ENCODE measurements around the gene FAM135A. TPM values are rescaled to one million over a fixed set of nuclear protein-coding genes. Genes with fewer than 3 reads are reported as not detected.

FAM135A gene
- polyA plus RNA-seq, 2 of the 4 experiments (the other 2 are of a cell fraction): 11.3 to 33.6 TPM

DNA sequence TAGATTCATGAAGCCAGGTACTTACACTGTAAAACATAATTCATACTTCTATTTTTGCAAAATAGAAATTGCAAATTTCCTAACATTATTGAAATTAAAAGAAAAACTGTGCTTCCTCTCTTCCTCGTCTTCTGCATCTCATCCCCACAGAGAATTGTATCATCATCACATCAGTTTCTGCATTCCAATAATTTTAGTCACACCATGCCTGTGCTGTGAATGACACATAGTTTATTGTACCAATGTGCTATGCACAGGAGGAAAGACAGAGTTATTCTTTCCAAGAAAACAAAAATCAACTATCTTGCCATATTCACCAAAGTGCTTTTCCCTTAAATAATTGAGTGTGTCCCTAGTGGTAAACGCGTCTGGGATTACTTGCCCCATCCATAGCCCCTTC lies 38.1 kb upstream of the FAM135A start (continued):
- TF ChIP-seq NFE2L2 (conservative IDR thresholded peaks at IDR 0.05; ENCODE audit: low read length): no peak

DNA sequence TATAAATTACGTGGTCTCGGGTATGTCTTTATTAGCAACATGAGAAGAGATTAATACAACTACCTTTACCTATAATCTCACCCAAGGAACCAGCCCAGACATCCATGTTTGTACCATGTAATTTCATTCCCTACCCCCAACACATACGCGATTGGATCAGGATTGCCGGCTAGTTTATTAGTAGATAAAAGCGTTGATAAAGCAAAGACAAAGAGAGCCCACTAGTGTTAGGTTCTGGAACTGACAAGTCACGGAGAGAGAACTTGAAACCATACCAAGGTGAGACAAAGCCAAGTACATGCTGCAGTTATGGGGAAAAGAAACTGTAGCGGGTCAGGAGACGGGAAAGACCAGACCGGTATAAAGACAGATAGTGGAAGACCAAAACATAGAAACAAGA lies 37.4 kb upstream of the FAM135A start:
- H3K27ac ChIP-seq: peak overlapping the region; percentile 16 to 42; a peak in 1 of 6 replicates
- ChIA-PET POLR2A (no interaction called here), CTCF (no interaction called here)
- H3K4me1 ChIP-seq: peaks cover 24% of the 10 kb centered on the region
- no peak overlapping the region for H3K4me3 ChIP-seq
- ATAC-seq: no peak
- DNase-seq (ENCODE audit: low read depth in 1 of 2, low spot score in 1 of 2): peak in 1 of 2 experiments; percentile 22
- H3K4me2 ChIP-seq: no peak overlapping the region; the same call in 2 of the 3 replicates
- WGBS (ENCODE audit: missing lambda C conversion rate): 90% methylated on average over 10 of the region's 10 CpGs
- no peaks in the 10 kb centered on the region for H3K9me3 ChIP-seq
- FAIRE-seq: no peak
- TF ChIP-seq, protein P1, sequence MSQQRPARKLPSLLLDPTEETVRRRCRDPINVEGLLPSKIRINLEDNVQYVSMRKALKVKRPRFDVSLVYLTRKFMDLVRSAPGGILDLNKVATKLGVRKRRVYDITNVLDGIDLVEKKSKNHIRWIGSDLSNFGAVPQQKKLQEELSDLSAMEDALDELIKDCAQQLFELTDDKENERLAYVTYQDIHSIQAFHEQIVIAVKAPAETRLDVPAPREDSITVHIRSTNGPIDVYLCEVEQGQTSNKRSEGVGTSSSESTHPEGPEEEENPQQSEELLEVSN (IDR thresholded peaks at IDR 0.05; ENCODE audit: borderline replicate concordance, low read depth): no peak
- TF ChIP-seq JUNB (IDR thresholded peaks at IDR 0.05): no peak
- no peak for TF ChIP-seq ZNF302 (CRISPR knock-in tag; IDR thresholded peaks at IDR 0.05)
- no peak for TF ChIP-seq KDM1A (IDR thresholded peaks at IDR 0.05; ENCODE audit: low read depth)
- no peak for TF ChIP-seq EHF (CRISPR knock-in tag; IDR thresholded peaks at IDR 0.05)
- no peak for TF ChIP-seq CHD4 (IDR thresholded peaks at IDR 0.05; ENCODE audit: borderline replicate concordance)

DNA sequence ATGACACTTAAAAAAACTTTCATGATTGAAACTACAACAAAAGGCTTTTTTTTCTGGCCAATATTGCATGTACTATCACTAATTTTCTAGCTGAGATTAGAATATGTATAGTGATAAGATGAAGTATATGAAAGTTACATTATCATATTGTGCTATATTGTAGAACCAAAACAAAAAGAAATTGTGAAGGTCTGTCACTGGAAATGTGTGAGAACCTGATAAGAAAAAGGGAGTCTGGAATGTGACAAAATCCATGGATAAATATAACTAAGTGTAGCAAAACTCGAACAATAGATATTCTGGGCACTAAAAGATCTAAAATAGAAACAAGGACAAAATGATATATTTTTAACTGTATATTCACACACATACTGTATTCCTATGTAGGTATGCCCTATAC lies 36.7 kb upstream of the FAM135A start:
- peaks cover 20% of the 10 kb centered on the region for H3K4me1 ChIP-seq
- no peak overlapping the region for H3K4me3 ChIP-seq
- TF ChIP-seq RAD21 (conservative IDR thresholded peaks at IDR 0.05 in 1 of 2, IDR thresholded peaks at IDR 0.05 in 1 of 2) (no peak), HDAC2 (IDR thresholded peaks at IDR 0.05) (no peak), POLR2A (IDR thresholded peaks at IDR 0.05; ENCODE audit: low read length) (no peak)
- TF ChIP-seq, protein P2, sequence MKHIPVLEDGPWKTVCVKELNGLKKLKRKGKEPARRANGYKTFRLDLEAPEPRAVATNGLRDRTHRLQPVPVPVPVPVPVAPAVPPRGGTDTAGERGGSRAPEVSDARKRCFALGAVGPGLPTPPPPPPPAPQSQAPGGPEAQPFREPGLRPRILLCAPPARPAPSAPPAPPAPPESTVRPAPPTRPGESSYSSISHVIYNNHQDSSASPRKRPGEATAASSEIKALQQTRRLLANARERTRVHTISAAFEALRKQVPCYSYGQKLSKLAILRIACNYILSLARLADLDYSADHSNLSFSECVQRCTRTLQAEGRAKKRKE (CRISPR knock-in tag; IDR thresholded peaks at IDR 0.05; ENCODE audit: low read depth): no peak
- TF ChIP-seq, protein P3, sequence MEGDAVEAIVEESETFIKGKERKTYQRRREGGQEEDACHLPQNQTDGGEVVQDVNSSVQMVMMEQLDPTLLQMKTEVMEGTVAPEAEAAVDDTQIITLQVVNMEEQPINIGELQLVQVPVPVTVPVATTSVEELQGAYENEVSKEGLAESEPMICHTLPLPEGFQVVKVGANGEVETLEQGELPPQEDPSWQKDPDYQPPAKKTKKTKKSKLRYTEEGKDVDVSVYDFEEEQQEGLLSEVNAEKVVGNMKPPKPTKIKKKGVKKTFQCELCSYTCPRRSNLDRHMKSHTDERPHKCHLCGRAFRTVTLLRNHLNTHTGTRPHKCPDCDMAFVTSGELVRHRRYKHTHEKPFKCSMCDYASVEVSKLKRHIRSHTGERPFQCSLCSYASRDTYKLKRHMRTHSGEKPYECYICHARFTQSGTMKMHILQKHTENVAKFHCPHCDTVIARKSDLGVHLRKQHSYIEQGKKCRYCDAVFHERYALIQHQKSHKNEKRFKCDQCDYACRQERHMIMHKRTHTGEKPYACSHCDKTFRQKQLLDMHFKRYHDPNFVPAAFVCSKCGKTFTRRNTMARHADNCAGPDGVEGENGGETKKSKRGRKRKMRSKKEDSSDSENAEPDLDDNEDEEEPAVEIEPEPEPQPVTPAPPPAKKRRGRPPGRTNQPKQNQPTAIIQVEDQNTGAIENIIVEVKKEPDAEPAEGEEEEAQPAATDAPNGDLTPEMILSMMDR (IDR thresholded peaks at IDR 0.05): no peak
- ATAC-seq (no peak), FAIRE-seq (no peak), DNase-seq (ENCODE audit: low read depth in 1 of 2, low spot score in 1 of 2) (no peak)
- ChIA-PET CTCF (interaction anchor here (0.9 kb wide), 1 partner anchor 36 kb away, joined by 3 read pairs; the partner anchor contains the start of gene FAM135A), POLR2A (no interaction called here)
- H3K4me2 ChIP-seq: no peak overlapping the region
- H3K27ac ChIP-seq: no peak overlapping the region
- no peaks in the 10 kb centered on the region for H3K9me3 ChIP-seq
- 82% methylated on average over 1 of the region's 1 CpG for WGBS (ENCODE audit: missing lambda C conversion rate)

DNA sequence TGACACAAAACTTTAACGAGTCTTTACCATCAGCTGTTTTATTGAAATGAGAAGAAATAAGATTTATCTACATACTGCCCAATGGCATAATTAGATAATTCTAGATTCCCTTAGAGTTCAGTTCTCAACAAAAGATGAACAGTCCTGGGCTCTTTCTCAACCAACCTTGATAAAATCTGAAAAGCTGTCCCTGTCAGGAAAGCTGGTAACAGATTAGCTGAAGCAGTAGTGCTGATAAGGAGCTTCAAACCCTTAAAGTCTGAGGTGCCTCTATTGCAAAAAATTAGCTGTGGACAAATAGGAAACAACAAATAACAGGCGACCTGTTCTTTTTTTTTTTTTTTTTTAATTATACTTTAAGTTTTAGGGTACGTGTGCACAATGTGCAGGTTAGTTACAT lies 35.9 kb upstream of the FAM135A start:
- Histone ChIP-seq H3K4me3 (no peak overlapping the region), H3K4me1 (peaks cover 17% of the 10 kb centered on the region), H3K4me2 (no peak overlapping the region), H3K27ac (no peak overlapping the region), H3K9me3 (no peaks in the 10 kb centered on the region)
- CTCF ChIA-PET: interaction anchor here (0.9 kb wide), 1 partner anchor 36 kb away, joined by 3 read pairs; the partner anchor contains the start of gene FAM135A
- ATAC-seq (no peak), DNase-seq (ENCODE audit: low read depth in 1 of 2, low spot score in 1 of 2) (no peak), FAIRE-seq (no peak)
- POLR2A ChIA-PET: interaction anchor here (0.7 kb wide), 1 partner anchor 36 kb away, joined by 3 read pairs; the partner anchor contains the start of gene FAM135A
- TF ChIP-seq KDM5A (IDR thresholded peaks at IDR 0.05): no peak
- no peak for TF ChIP-seq ZC3H11A (IDR thresholded peaks at IDR 0.05)
- TF ChIP-seq EHF (CRISPR knock-in tag; IDR thresholded peaks at IDR 0.05): no peak
- TF ChIP-seq, protein P4, sequence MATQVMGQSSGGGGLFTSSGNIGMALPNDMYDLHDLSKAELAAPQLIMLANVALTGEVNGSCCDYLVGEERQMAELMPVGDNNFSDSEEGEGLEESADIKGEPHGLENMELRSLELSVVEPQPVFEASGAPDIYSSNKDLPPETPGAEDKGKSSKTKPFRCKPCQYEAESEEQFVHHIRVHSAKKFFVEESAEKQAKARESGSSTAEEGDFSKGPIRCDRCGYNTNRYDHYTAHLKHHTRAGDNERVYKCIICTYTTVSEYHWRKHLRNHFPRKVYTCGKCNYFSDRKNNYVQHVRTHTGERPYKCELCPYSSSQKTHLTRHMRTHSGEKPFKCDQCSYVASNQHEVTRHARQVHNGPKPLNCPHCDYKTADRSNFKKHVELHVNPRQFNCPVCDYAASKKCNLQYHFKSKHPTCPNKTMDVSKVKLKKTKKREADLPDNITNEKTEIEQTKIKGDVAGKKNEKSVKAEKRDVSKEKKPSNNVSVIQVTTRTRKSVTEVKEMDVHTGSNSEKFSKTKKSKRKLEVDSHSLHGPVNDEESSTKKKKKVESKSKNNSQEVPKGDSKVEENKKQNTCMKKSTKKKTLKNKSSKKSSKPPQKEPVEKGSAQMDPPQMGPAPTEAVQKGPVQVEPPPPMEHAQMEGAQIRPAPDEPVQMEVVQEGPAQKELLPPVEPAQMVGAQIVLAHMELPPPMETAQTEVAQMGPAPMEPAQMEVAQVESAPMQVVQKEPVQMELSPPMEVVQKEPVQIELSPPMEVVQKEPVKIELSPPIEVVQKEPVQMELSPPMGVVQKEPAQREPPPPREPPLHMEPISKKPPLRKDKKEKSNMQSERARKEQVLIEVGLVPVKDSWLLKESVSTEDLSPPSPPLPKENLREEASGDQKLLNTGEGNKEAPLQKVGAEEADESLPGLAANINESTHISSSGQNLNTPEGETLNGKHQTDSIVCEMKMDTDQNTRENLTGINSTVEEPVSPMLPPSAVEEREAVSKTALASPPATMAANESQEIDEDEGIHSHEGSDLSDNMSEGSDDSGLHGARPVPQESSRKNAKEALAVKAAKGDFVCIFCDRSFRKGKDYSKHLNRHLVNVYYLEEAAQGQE (IDR thresholded peaks at IDR 0.05): no peak
- TF ChIP-seq MAFK (IDR thresholded peaks at IDR 0.05; ENCODE audit: partially characterized antibody): no peak
- no peak for TF ChIP-seq EHMT2 (IDR thresholded peaks at IDR 0.05; ENCODE audit: low read depth)
- TF ChIP-seq, protein P5, sequence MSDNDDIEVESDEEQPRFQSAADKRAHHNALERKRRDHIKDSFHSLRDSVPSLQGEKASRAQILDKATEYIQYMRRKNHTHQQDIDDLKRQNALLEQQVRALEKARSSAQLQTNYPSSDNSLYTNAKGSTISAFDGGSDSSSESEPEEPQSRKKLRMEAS (IDR thresholded peaks at IDR 0.05): no peak
- TF ChIP-seq SMC3 (IDR thresholded peaks at IDR 0.05): no peak
- TF ChIP-seq TFCP2L1 (CRISPR knock-in tag; IDR thresholded peaks at IDR 0.05): no peak
- WGBS (ENCODE audit: missing lambda C conversion rate): 44% methylated on average over 3 of the region's 3 CpGs
